Esophagus squamous epithelium (tissue), 4 donors: ENCODE measurements around the gene STK31.

Experiments used
- POLR2A ChIP-seq, 4 donors: fragments of 450-650 bp; IDR thresholded peaks; one replicate each; pipeline ENCODE4 v1.6.1; 2017; ENCODE audit warnings: antibody characterized with exemption in 4 of 4, mild to moderate bottlenecking in 4 of 4, moderate library complexity in 3 of 4
- TF ChIP-seq, protein P1 (sequence below), 6 experiments: fragments of 450-650 bp in 4 of 6; fragments of 200-600 bp in 2 of 6; sonication (generic) in 2 of 6; IDR thresholded peaks; one replicate each; pipeline ENCODE4 v1.5.1; 2016 to 2019; ENCODE audit warnings: antibody characterized with exemption in 6 of 6, mild to moderate bottlenecking in 4 of 6, moderate library complexity in 4 of 6

DNA sequence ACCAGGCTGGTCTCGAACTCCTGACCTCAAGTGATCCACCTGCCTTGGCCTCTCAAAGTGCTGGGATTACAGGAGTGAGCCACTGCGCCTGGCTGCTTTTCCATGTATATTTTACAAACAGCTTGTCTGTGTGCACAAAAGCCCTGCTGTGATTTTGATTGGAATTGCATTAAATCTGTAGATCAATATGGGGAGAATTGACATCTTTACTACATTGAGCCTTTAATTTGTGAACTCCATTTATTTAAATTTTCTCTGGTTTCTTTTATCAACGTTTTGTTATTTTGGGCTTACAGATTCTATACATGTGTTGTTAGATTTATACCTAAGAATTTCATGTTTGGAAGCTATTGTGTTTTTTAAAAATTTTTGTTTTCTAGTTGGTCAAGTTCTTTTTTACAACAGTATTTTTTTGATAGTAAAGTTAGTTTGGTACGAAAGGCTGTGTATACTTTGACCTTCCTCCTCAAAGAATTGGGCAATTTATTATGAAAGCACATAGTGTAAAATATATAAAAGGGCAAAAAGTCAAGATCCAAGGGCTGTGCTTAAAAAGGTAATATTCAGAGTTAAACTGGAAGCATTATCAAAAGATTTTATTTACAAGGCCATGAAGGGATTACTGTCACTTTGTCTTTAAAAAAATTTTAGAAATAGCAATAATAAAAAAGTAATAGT lies 92.8 kb downstream of the STK31 start:
- no peak for TF ChIP-seq POLR2A (IDR thresholded peaks at IDR 0.05)
- TF ChIP-seq, protein P1, sequence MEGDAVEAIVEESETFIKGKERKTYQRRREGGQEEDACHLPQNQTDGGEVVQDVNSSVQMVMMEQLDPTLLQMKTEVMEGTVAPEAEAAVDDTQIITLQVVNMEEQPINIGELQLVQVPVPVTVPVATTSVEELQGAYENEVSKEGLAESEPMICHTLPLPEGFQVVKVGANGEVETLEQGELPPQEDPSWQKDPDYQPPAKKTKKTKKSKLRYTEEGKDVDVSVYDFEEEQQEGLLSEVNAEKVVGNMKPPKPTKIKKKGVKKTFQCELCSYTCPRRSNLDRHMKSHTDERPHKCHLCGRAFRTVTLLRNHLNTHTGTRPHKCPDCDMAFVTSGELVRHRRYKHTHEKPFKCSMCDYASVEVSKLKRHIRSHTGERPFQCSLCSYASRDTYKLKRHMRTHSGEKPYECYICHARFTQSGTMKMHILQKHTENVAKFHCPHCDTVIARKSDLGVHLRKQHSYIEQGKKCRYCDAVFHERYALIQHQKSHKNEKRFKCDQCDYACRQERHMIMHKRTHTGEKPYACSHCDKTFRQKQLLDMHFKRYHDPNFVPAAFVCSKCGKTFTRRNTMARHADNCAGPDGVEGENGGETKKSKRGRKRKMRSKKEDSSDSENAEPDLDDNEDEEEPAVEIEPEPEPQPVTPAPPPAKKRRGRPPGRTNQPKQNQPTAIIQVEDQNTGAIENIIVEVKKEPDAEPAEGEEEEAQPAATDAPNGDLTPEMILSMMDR (IDR thresholded peaks at IDR 0.05), result no peak
